Peyer's patch (tissue), 4 donors: Measurements from ENCODE around the gene DYRK1A.

Source experiments
- POLR2A ChIP-seq, 2 donors: fragments of 450-650 bp; IDR thresholded peaks; one replicate each; pipeline ENCODE4 v1.5.1; 2017; ENCODE audit warnings: antibody characterized with exemption in 2 of 2, mild to moderate bottlenecking in 2 of 2, moderate library complexity in 2 of 2
- TF ChIP-seq, protein P1 (sequence below), 6 experiments: fragments of 450-650 bp in 4 of 6; fragments of 200-600 bp in 2 of 6; sonication (generic) in 1 of 6; IDR thresholded peaks; one replicate each; pipeline ENCODE4 v1.5.1; 2017 to 2019; ENCODE audit warnings: antibody characterized with exemption in 6 of 6, mild to moderate bottlenecking in 3 of 6, moderate library complexity in 1 of 6

DNA sequence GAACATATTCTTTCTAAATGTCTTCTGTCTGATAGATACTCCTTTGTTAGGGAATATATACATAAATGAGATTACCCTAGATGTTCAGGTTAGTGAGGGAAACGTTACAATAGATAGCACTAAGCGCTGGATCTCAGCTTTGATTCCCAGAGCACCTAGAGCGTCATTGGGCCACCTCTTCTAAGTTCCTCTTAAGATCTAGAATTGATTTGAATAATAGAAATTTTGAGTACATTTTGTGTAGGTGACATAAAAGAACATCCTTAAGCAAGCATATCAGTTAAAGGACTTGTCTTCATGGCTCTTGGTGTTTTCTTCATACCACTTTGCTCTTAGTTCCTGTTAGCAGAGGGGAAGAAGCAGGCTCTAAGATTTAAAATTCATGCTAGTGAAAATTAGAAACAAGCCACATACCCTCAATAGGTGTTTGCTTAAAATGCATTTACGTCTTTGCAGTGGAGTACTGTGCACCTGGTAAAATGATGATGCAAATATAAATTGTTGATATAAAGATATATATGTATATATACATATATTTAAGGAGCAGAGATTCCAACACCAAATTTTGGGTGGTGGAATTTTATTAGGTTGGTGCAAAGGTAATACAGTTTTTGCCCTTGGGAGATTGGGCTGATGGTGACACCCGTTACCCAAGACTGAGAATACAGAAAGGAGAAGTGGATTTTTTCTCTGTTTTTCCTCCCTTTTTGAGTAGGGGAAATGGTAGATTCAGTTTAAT, 47.1 kb downstream of the DYRK1A start:
- TF ChIP-seq, protein P1, sequence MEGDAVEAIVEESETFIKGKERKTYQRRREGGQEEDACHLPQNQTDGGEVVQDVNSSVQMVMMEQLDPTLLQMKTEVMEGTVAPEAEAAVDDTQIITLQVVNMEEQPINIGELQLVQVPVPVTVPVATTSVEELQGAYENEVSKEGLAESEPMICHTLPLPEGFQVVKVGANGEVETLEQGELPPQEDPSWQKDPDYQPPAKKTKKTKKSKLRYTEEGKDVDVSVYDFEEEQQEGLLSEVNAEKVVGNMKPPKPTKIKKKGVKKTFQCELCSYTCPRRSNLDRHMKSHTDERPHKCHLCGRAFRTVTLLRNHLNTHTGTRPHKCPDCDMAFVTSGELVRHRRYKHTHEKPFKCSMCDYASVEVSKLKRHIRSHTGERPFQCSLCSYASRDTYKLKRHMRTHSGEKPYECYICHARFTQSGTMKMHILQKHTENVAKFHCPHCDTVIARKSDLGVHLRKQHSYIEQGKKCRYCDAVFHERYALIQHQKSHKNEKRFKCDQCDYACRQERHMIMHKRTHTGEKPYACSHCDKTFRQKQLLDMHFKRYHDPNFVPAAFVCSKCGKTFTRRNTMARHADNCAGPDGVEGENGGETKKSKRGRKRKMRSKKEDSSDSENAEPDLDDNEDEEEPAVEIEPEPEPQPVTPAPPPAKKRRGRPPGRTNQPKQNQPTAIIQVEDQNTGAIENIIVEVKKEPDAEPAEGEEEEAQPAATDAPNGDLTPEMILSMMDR (IDR thresholded peaks at IDR 0.05), result no peak
- no peak for TF ChIP-seq POLR2A (IDR thresholded peaks at IDR 0.05)
